Stimulated activated naive CD8-positive, alpha-beta T cell treated with anti-CD3 and anti-CD28 coated beads, Interleukin-15, Interleukin-2, amounts not matched to agents 100 ng/mL and 50 ng/mL, for 24 hours (primary cell): ENCODE results near the gene GRIK3.

Experiments
- H3K27ac Mint-ChIP-seq: one replicate; pipeline ENCODE4 v1.8.0; 2021; ENCODE audit warnings: mild to moderate bottlenecking, mixed read lengths
- H3K27me3 Mint-ChIP-seq: one replicate; pipeline ENCODE4 v1.8.0; 2021; ENCODE audit warnings: mixed read lengths
- H3K36me3 Mint-ChIP-seq: one replicate; pipeline ENCODE4 v1.8.0; 2021; ENCODE audit warnings: low read depth, mixed read lengths
- H3K4me1 Mint-ChIP-seq: one replicate; pipeline ENCODE4 v1.8.0; 2021; ENCODE audit warnings: low read depth, mixed read lengths
- H3K4me3 Mint-ChIP-seq: one replicate; pipeline ENCODE4 v1.8.0; 2021; ENCODE audit warnings: mild to moderate bottlenecking, mixed read lengths
- H3K9me3 Mint-ChIP-seq: one replicate; pipeline ENCODE4 v1.8.0; 2021; ENCODE audit warnings: mixed read lengths

The GRIK3 gene

DNA sequence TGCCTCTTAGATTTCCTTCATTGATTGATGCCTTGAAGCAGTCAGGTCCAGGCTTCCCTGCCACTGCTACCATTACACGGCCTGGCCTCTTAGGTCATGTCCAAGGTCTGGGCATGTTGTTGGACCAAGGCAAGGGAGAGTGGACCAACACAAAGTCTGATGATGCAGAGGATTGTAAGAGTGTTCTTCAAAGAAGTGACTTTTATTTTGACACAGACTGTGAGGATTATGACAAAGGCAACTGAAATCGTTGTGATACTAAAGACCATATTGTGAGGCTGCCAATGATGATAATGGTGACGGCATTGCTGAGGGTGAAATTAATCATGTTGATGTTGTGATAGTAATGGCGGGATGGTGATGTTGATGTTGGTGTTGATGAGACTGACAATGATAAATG lies 149.5 kb downstream of the GRIK3 start:
- Mint-ChIP-seq H3K4me3 (no peak overlapping the region), H3K27ac (no peak overlapping the region), H3K36me3 (no peaks in the 10 kb centered on the region), H3K4me1 (no peaks in the 10 kb centered on the region), H3K9me3 (no peaks in the 10 kb centered on the region), H3K27me3 (peaks cover 15% of the 10 kb centered on the region)

DNA sequence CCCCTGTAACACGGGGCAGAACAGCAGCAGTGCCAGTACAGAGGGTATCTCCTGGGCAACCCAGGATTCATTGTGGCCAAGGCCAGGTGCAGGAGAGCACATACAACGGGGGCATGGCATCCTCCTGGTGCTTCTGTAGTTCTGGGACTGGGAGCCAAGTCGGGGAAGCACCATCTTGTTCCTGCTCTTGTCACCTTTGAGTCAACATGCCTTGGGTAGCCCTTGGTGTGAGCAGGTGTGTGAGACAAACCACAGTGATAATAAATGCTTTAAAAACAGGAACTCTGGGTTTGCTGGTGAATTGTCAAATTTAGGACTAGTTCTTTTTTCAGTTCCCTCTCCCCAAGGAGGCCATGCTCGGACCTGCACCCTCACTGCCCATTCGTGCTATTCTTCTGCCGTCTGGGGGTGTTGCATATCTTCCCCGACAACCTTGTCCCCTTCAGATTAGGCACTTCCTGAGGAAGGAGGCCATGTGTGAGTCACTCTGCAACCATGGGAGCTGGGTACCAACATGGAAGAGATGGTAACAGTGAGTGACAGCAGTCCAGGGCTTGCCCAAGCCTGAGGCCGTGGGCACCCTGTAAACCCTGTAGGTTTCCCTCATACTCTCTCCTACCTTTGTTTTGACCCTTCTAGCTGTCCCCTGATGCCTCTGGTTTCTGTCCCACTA lies 150.2 kb downstream of the GRIK3 start:
- Mint-ChIP-seq H3K4me3 (no peak overlapping the region), H3K27ac (no peak overlapping the region), H3K36me3 (no peaks in the 10 kb centered on the region), H3K9me3 (no peaks in the 10 kb centered on the region), H3K27me3 (peaks cover 15% of the 10 kb centered on the region), H3K4me1 (no peaks in the 10 kb centered on the region)

DNA sequence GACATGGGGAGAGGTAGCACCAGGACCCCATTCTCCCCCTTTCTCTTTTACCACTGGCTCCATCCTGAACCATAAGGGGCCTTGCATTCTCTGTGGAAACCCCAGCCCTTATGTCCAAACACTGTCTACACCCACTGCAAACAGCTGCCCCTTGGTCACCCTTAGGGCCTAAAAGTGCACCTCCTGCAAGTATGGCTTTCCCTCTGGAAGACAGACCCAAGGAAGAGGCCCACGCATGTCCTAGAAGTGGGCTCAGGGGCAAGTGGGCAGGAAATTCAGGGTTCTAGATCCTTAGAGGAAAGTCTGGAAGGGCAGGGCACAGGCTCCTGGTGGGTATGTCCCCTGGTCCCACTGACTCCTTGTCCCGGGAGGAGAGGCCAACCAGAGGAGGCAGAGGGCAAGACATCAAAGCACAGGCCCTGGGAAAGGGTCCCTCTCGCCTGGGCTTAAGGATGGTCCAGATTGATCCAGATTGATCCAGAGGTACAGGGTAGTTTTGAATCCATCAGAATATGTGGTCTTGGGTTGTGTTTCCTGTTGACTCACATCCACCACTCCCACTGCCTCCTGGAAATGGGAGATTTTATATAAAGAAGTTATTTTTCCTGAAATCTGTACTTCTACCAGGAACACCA lies 150.9 kb downstream of the GRIK3 start:
- Mint-ChIP-seq H3K36me3 (no peaks in the 10 kb centered on the region), H3K4me1 (no peaks in the 10 kb centered on the region), H3K27me3 (peaks cover 8% of the 10 kb centered on the region)

GRCh38 chr1:36882536-36883285 lies 151.6 kb downstream of the GRIK3 start:
- Mint-ChIP-seq H3K4me1 (no peaks in the 10 kb centered on the region), H3K27me3 (peaks cover 5% of the 10 kb centered on the region), H3K9me3 (no peaks in the 10 kb centered on the region), H3K4me3 (no peak overlapping the region), H3K36me3 (no peaks in the 10 kb centered on the region), H3K27ac (no peak overlapping the region)

More for the DNA sequence above, 150.9 kb downstream of the GRIK3 start:
- Mint-ChIP-seq H3K9me3 (no peaks in the 10 kb centered on the region), H3K27ac (no peak overlapping the region), H3K4me3 (no peak overlapping the region)

- Mint-ChIP-seq H3K4me1 (no peaks in the 10 kb centered on the region), H3K27ac (no peak overlapping the region), H3K27me3 (peaks cover 11% of the 10 kb centered on the region)
Measured at GRCh38 chr1:36881541-36881940, 152.8 kb downstream of the GRIK3 start.

GRCh38 chr1:36881068-36881405 lies 153.3 kb downstream of the GRIK3 start:
- Mint-ChIP-seq H3K36me3 (no peaks in the 10 kb centered on the region), H3K4me3 (no peak overlapping the region), H3K27me3 (peaks cover 11% of the 10 kb centered on the region), H3K9me3 (no peaks in the 10 kb centered on the region), H3K27ac (no peak overlapping the region), H3K4me1 (no peaks in the 10 kb centered on the region)

More at GRCh38 chr1:36881541-36881940, 152.8 kb downstream of the GRIK3 start:
- no peaks in the 10 kb centered on the region for H3K9me3 Mint-ChIP-seq
- H3K4me3 Mint-ChIP-seq, result no peak overlapping the region
- no peaks in the 10 kb centered on the region for H3K36me3 Mint-ChIP-seq

DNA sequence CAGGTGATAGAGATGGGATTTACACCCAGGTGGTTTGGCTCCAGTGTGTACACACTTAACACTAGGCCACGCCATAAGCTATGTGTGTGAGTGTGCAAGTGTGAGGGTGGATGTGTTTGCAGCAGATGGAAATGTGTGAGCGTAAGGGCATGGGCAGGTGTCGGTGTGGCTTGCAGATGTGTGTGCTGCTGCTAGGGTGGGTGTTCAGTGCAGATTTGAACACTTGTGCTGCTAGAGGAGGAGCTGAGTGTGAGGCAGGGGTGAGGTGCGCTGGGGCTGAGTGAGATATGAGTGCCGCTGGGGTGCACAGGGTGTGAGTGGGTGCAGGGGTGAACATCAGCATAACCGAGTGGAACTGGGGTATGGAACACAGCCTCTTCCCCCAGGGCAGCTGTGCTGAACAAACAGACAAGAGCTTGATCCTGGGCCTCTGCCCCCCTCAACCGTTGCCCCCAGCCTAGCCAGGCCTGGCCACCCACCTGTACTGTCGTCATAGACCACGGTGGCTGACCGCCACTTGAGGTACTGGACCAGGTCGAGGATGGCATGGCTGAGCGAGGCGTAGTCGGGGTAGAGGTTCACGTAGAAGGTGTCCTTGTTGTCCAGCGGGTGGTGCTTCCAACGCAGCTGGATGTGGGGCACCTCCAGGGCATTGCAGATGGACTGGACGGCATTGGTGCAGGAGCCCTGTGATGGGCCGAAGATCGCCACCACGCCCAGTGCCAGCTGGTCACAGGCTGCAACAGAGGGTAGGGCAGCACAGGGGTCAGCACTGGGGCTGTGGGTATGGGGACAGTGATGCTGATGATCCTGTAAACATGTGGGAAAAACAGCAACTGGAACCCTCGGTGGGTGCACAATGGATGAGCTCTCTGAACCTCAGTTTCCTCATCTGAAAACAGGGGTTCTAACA lies 153.9 kb downstream of the GRIK3 start:
- H3K4me1 Mint-ChIP-seq, result no peaks in the 10 kb centered on the region
- H3K36me3 Mint-ChIP-seq, result no peaks in the 10 kb centered on the region
- peaks cover 11% of the 10 kb centered on the region for H3K27me3 Mint-ChIP-seq
- no peak overlapping the region for H3K27ac Mint-ChIP-seq
- H3K4me3 Mint-ChIP-seq, result no peak overlapping the region
- H3K9me3 Mint-ChIP-seq, result no peaks in the 10 kb centered on the region

DNA sequence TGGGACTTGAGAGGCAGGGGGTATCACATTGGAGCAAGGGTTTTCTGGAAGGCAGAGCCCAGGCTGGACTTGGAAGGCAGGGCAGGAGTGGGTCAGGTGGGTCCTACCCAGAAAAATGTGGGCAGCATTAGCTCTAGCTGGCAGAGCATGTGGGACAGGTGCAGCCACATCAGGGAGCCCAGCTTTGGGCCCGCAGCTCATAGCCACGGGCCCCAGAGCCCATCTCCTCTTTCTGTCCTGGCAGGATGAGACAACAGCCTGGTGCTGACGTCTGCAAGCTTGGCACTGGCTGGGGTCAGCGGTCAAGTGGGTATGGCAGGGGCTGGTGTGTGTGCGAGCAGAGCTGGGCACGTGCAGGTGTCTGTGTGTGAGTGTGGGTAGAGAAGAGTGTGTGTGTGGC lies 154.7 kb downstream of the GRIK3 start:
- Mint-ChIP-seq H3K36me3 (no peaks in the 10 kb centered on the region), H3K4me3 (no peak overlapping the region), H3K9me3 (no peaks in the 10 kb centered on the region), H3K4me1 (no peaks in the 10 kb centered on the region), H3K27ac (no peak overlapping the region), H3K27me3 (peaks cover 11% of the 10 kb centered on the region)

DNA sequence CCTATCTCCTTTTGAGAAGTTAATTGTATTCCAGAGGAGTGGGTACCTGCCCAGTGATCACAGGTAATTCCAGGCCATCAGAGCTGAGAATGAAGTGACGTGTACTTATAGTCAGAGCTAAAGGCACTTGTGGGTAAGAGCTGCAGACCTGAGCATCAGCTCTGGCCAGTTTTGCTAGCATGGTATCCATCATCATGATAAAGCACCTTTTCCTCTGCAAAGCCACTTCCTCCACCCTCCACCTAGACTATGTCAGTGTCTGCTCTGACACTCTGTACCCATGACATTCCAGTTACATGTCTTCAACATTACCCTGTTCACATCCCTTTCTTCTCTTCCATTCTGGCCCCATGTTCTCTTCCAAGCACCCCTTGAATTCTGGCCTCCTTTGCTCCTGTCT lies 157.3 kb downstream of the GRIK3 start:
- no peaks in the 10 kb centered on the region for H3K4me1 Mint-ChIP-seq
- H3K9me3 Mint-ChIP-seq, result no peaks in the 10 kb centered on the region
- H3K27ac Mint-ChIP-seq, result no peak overlapping the region
- H3K27me3 Mint-ChIP-seq, result peaks cover 11% of the 10 kb centered on the region
- no peak overlapping the region for H3K4me3 Mint-ChIP-seq
- H3K36me3 Mint-ChIP-seq, result no peaks in the 10 kb centered on the region

DNA sequence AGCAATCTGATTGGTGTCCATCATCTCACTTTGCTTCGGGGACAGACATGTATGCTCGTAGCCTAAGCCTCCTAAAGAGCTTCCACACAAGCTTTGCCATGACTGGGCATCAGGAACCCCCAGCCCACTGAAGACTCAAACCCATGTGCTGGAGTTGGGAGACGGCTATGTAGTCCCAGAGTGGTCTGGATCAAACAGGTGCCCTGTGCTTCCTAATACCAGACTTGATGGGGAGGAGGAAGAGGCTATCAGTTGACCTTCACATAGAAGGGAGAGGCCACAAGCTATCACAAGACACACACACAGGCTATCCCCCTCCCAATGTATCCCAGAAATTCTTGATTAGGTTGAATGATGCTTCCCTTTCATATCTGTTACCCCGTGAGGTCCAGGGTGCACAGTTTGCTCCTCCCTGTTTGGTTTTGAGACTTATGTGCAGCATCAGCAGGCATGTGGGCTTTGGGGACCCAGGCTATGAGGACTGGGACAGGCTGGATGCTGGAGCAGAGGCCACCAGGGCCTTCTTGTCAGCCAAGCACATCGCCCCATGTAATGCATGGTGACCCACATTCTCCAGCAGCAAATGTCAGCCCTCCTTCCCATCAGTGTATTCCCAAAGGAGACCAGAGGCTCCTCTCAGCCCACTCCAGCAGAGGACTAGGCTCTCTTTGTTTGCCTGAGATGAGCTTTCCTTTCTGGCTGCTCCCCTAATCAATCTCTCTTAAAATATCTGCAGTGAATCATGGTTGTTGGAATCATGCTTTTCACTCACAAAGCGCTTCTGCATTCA lies 159.8 kb downstream of the GRIK3 start:
- no peaks in the 10 kb centered on the region for H3K36me3 Mint-ChIP-seq
- H3K4me3 Mint-ChIP-seq, result no peak overlapping the region
- H3K9me3 Mint-ChIP-seq, result no peaks in the 10 kb centered on the region
- peaks cover 7% of the 10 kb centered on the region for H3K27me3 Mint-ChIP-seq
- no peak overlapping the region for H3K27ac Mint-ChIP-seq
- H3K4me1 Mint-ChIP-seq, result no peaks in the 10 kb centered on the region

GRCh38 chr1:36872858-36873257 lies 161.5 kb downstream of the GRIK3 start:
- no peak overlapping the region for H3K27ac Mint-ChIP-seq
- no peaks in the 10 kb centered on the region for H3K4me1 Mint-ChIP-seq
- peaks cover 7% of the 10 kb centered on the region for H3K27me3 Mint-ChIP-seq
- H3K4me3 Mint-ChIP-seq, result no peak overlapping the region
- H3K36me3 Mint-ChIP-seq, result no peaks in the 10 kb centered on the region
- no peaks in the 10 kb centered on the region for H3K9me3 Mint-ChIP-seq

- Mint-ChIP-seq H3K27me3 (peaks cover 1% of the 10 kb centered on the region), H3K36me3 (no peaks in the 10 kb centered on the region), H3K4me1 (no peaks in the 10 kb centered on the region), H3K4me3 (no peak overlapping the region), H3K9me3 (no peaks in the 10 kb centered on the region), H3K27ac (no peak overlapping the region)
Measured at GRCh38 chr1:36872126-36872754, 162.1 kb downstream of the GRIK3 start.

DNA sequence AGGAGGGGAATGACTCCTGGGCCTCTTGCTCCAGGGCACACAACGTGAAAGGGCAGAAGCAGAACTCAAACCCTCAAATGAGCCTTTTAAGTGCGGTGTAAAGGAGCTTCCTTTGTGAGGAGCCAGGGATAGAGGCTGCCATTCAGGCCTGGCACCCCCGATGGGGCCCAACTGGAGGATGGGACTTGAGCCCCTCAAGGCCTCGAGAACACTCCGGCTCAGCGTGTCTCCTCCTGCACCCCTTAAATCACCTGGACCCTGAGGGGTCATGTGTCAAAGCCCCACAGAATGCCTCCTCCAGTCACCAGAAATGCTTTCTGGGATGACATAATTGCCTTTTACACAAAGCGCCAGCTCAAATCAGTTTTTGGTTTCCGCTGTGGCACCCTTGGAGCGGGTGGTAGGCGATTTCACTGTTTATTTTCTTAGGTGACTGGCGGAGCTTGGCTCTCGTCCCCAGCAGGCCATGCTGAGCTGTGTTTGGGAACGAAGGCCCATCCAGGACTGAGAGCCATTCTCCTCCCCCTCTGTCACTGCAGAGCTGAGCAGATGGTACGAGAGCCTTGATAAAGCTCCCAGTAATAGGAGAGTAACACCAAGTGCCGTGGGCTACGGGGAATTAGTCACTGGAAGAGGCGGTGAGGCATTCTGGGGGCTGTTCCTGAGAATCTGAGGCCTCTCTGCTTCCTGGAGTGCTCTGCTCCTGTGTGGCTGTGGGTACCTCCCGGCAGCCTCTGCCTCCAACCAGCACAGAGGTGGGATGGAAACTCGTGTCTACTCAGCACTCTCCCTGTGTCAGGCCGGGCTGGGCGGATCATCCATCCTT lies 163.0 kb downstream of the GRIK3 start:
- H3K4me3 Mint-ChIP-seq, result no peak overlapping the region
- no peak overlapping the region for H3K27ac Mint-ChIP-seq
- H3K9me3 Mint-ChIP-seq, result no peaks in the 10 kb centered on the region
- H3K27me3 Mint-ChIP-seq, result no peaks in the 10 kb centered on the region
- no peaks in the 10 kb centered on the region for H3K4me1 Mint-ChIP-seq
- no peaks in the 10 kb centered on the region for H3K36me3 Mint-ChIP-seq
